GM10266 (cell line): Measurements from ENCODE around the gene FMN2.

Source experiments
- DNase-seq: peaks from one replicate; pipeline ENCODE4 v3.0.0; 2012; ENCODE audit errors: extremely low spot score
- TF ChIP-seq, protein P1 (sequence below): IDR thresholded peaks from 2 replicates; pipeline ENCODE4 v1.5.1; 2012; ENCODE audit warnings: mild to moderate bottlenecking, low read depth; ENCODE audit not compliant: control insufficient read depth, insufficient read depth; ENCODE audit errors: missing control alignments

FMN2 gene

DNA sequence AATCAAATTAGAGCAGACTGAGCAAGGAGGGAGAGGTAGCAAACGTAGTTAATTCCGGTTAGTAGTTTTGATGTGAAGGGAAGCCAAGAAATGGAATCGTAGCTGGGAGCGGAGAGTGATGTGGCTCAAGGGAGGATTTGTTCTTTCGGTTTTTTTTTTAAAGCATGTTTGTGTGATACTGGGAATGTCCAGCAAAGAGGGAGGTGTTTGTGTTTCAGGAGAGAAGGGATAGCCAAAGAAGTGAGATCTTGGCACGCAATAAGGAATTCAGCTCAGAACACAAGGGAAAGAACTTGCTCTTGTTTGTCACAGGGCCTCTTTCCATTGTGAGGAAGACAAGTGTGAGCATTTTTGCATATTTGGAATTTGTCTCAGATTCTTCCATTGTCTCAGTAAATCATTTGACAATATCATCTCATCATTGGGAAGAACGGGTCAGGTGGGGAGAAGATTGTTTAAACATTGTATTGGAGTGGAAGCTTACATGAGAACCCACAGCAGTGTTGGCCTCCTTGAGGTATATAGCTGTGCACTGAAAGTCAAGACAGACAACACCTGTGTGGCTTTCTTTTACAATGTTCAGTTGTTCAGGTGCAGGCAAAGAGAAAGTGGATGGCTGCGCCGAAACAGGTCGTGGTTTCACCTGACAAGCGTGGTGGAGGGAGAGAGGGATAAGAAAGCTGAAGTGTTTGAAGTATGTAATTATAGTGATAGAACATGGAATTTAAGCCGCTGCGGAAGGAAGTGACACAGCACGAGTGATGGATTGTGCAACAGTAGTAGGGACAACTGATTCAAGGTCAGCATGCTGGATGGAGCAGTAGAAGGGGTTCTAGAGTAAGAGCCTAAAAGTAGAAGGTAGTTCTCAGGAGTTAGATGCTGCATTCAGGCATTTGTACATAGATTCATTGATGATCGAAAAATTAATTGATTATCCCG lies 25.4 kb downstream of the FMN2 start:
- TF ChIP-seq, protein P1, sequence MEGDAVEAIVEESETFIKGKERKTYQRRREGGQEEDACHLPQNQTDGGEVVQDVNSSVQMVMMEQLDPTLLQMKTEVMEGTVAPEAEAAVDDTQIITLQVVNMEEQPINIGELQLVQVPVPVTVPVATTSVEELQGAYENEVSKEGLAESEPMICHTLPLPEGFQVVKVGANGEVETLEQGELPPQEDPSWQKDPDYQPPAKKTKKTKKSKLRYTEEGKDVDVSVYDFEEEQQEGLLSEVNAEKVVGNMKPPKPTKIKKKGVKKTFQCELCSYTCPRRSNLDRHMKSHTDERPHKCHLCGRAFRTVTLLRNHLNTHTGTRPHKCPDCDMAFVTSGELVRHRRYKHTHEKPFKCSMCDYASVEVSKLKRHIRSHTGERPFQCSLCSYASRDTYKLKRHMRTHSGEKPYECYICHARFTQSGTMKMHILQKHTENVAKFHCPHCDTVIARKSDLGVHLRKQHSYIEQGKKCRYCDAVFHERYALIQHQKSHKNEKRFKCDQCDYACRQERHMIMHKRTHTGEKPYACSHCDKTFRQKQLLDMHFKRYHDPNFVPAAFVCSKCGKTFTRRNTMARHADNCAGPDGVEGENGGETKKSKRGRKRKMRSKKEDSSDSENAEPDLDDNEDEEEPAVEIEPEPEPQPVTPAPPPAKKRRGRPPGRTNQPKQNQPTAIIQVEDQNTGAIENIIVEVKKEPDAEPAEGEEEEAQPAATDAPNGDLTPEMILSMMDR, result no peak
- no peak for DNase-seq

DNA sequence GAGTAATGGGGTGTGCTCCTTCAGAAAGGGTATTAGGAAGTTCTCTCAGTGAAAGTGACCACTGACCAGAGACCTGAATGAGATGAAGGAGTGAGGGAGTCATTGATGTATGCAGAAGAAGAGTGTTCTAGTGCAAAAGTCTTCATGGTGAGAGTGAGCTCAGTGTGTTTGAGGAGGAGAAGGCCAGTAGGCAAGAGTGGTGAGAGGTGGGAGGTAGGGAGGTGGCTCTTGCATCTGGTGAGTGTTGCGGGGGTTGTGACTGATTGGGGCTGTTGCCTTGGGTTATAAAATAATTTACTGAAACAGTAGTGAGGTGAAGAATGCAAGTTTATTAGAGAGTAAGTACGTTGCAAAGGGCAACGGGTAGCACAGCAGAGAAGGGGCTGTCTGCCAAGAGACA lies 26.2 kb downstream of the FMN2 start:
- no peak for DNase-seq
- TF ChIP-seq, protein P1, result no peak

DNA sequence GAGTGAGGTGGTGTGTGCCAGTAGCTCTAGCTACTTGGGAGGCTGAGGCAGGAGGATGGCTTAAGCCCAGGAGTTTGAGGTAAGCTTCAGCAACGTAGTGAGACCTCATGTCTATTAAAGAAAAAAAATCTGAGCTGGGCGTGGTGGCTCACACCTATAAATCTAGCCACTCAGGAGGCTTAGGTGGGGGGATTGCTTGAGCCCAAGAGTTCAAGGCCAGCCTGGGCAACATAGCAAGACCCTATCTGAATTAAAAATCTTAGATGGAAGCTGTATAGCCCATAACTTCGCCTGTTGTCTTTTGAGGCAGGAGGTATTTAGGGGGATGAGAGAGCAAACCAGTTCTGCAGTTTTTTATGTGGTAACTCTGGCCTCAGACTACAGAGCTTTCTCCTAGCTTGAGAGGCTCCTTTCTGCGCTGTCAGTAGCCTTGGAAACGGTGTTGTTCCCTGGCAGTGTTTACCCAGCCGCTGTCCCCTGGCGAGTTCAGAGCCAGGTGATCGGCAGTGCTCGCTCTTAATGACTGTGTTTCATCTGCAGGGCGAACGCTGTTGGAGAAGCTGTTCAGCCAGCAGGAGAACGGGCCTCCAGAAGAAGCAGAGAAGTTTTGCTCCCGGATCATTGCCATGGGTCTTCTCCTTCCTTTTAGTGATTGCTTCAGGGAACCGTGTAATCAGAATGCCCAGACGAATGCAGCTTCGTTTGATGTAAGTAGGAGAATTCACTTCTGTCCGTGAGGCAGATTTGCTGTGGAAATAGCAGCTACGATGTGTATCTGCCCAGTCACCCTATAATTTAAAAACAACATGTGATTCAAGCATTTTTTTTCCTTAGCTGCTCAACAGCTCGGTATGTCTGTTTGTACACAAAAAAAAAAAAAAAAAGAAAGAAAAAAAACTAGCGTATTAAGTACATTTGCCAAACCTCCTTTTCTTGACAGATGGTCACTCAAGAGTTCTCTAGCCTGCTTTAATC lies 31.2 kb downstream of the FMN2 start:
- TF ChIP-seq, protein P1, result no peak
- DNase-seq, result no peak

DNA sequence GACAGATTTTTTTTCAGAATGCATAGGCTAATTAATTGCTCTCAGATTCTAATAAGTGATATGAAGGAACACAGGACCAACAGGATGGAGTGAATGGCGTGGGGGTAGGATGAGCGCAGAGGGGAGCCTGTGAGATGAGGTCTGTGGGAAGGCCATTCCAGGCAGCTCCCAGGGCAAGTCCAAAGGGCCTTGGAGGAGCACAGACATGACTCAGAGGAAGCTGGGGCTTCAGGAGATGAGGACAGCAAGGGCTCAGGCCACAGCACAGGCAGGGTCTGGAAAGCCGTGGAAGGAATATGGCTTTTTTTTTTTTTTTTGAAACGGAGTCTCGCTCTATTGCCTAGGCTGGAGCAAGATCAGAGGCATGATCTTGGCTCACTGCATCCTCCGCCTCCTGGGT lies 35.1 kb downstream of the FMN2 start:
- no peak for DNase-seq
- TF ChIP-seq, protein P1, result no peak

DNA sequence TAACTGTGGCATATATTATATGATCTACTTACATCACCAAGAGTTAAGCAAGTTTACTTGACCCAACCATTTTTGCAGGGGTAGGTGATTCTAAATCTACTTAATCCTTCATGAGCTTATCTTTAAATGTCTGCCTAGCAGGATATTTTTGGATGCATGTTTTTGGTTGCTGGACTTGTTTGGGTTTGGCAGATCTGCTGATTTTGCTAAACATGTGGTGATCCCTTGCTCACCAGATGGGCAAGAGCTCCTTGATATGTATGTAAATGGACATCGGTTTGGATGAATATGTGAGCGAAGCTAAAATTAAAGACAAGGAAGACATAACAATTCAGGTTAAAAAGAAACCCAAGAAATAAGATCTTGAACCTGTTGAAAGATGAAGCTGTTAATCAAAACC lies 36.7 kb downstream of the FMN2 start:
- TF ChIP-seq, protein P1, result no peak
- DNase-seq, result no peak

DNA sequence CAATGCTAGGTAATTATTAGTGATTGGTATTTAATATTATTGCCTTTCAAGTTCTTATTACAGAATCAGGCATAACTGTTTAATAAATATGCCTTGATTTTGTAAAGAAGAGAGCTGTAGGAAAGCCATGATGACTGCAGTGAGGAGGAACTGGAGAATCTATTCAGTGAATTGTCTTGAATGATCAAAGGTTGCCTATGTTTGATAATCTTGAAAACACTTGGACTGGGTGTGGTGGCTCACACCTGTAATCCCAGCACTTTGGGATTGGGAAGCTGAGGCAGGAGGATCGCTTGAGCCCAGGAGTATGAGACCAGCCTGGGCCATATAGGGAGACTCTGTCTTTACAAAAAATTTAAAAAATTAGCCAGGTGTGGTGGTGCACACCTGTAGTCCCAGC lies 42.4 kb downstream of the FMN2 start:
- no peak for DNase-seq
- TF ChIP-seq, protein P1, result no peak
